IMR-90 (cell line): Measurements from ENCODE around the gene PLXNA4. TPM values are rescaled to one million over a fixed set of nuclear protein-coding genes. Genes with fewer than 3 reads are reported as not detected.

Experiments
- ATAC-seq: fragments of 200-7000 bp; cut with Tn5 transposase; 2 replicates; pipeline ENCODE4 v1.9.1; 2020; ENCODE audit warnings: low read depth, mild to moderate bottlenecking, moderate library complexity
- BruUV-seq: library from RNA; stranded (reverse); fragments of 400-500 nt; replicated peaks from 2 replicates; lab custom pipeline; 2021; lab: Mats Ljungman, UMichigan
- CTCF ChIA-PET: fragments of 300-600 bp; formaldehyde crosslinking; extraction: SDS; loops from one replicate; lab custom pipeline; 2021; ENCODE audit warnings: antibody characterized with exemption; lab: Yijun Ruan, JAX
- POLR2A ChIA-PET: fragments of 300-600 bp; sonication (Branson Sonifier 250); formaldehyde crosslinking; loops from one replicate; lab custom pipeline; 2022; ENCODE audit warnings: antibody characterized with exemption; ENCODE audit not compliant: unreplicated experiment; lab: Charles Lee
- DNase-seq: peaks from one replicate; pipeline ENCODE4 v3.0.0; 2013
- H2AFZ ChIP-seq: replicated peaks from 2 replicates; pipeline ENCODE3; 2013; ENCODE audit warnings: low read length, mild to moderate bottlenecking; ENCODE audit not compliant: poor library complexity
- H2AK5ac ChIP-seq: 2 replicates; pipeline ENCODE4 v1.6.1; 2013; ENCODE audit warnings: low read depth, low read length, inconsistent platforms
- H2AK9ac ChIP-seq: replicated peaks from 2 replicates; pipeline ENCODE3; 2013; ENCODE audit warnings: mild to moderate bottlenecking, low read depth, low read length, moderate library complexity; ENCODE audit not compliant: poor library complexity
- H2BK120ac ChIP-seq: 2 replicates; pipeline ENCODE4 v1.6.1; 2013; ENCODE audit warnings: low read depth, low read length, inconsistent platforms
- H2BK15ac ChIP-seq: 3 replicates; pipeline ENCODE4 v1.6.1; 2013; ENCODE audit warnings: low read depth, low read length, inconsistent platforms
- H2BK20ac ChIP-seq: 2 replicates; pipeline ENCODE4 v1.6.1; 2013; ENCODE audit warnings: low read depth, mild to moderate bottlenecking, inconsistent platforms, low read length, moderate library complexity
- H2BK5ac ChIP-seq: 2 replicates; pipeline ENCODE4 v1.6.1; 2013; ENCODE audit warnings: mild to moderate bottlenecking, low read depth, low read length, inconsistent platforms; ENCODE audit not compliant: poor library complexity, severe bottlenecking
- H3K14ac ChIP-seq: replicated peaks from 2 replicates; pipeline ENCODE4 v1.6.1; 2013; ENCODE audit warnings: low read depth, low read length, inconsistent platforms
- H3K18ac ChIP-seq: 2 replicates; pipeline ENCODE4 v1.6.1; 2013; ENCODE audit warnings: low read depth, low read length, control low read depth
- H3K23ac ChIP-seq: 2 replicates; pipeline ENCODE4 v1.6.1; 2013; ENCODE audit warnings: low read depth, low read length, inconsistent platforms
- H3K27ac ChIP-seq: 2 replicates; pipeline ENCODE4 v1.5.1; 2013; ENCODE audit warnings: mild to moderate bottlenecking, control low read depth, low read length; ENCODE audit not compliant: insufficient read depth
- H3K27me3 ChIP-seq: 2 replicates; pipeline ENCODE4 v1.6.1; 2013; ENCODE audit warnings: low read length; ENCODE audit not compliant: control insufficient read depth, insufficient read depth
- H3K36me3 ChIP-seq: 2 replicates; pipeline ENCODE4 v1.6.1; 2013; ENCODE audit warnings: low read length, mixed read lengths; ENCODE audit not compliant: control insufficient read depth, insufficient read depth
- H3K4ac ChIP-seq: 2 replicates; pipeline ENCODE4 v1.6.1; 2013; ENCODE audit warnings: low read depth, low read length, inconsistent platforms
- H3K4me1 ChIP-seq: 2 replicates; pipeline ENCODE4 v1.6.1; 2013; ENCODE audit warnings: low read length, mixed read lengths; ENCODE audit not compliant: control insufficient read depth, insufficient read depth
- H3K4me2 ChIP-seq: 2 replicates; pipeline ENCODE4 v1.6.1; 2013; ENCODE audit warnings: low read depth, mild to moderate bottlenecking, control low read depth, low read length, moderate library complexity
- H3K4me3 ChIP-seq: 2 replicates; pipeline ENCODE4 v1.5.1; 2013; ENCODE audit warnings: low read depth, mild to moderate bottlenecking, control low read depth, low read length, moderate library complexity; ENCODE audit not compliant: insufficient read depth
- H3K56ac ChIP-seq: 2 replicates; pipeline ENCODE4 v1.6.1; 2013; ENCODE audit warnings: low read length, inconsistent platforms; ENCODE audit not compliant: insufficient read depth; ENCODE audit errors: extremely low read depth
- H3K79me1 ChIP-seq, 2 experiments: 2 replicates each; pipeline ENCODE4 v1.6.1; 2013; ENCODE audit warnings: low read length in 2 of 2, inconsistent platforms in 1 of 2, low read depth in 1 of 2
- H3K9ac ChIP-seq: 2 replicates; pipeline ENCODE4 v1.6.1; 2013; ENCODE audit warnings: low read depth, low read length, control low read depth
- H3K9me1 ChIP-seq: 2 replicates; pipeline ENCODE4 v1.6.1; 2013; ENCODE audit warnings: low read length, inconsistent platforms; ENCODE audit not compliant: insufficient read depth
- H3K9me3 ChIP-seq: 2 replicates; pipeline ENCODE4 v1.6.1; 2013; ENCODE audit warnings: low read length; ENCODE audit not compliant: control insufficient read depth, insufficient read depth
- H4K20me1 ChIP-seq: 2 replicates; pipeline ENCODE4 v1.6.1; 2013; ENCODE audit warnings: low read length, inconsistent platforms; ENCODE audit not compliant: insufficient read depth
- H4K5ac ChIP-seq: 2 replicates; pipeline ENCODE4 v1.6.1; 2013; ENCODE audit warnings: mild to moderate bottlenecking, low read depth, low read length, control low read depth
- H4K8ac ChIP-seq, 2 experiments: 2 replicates each; pipeline ENCODE4 v1.6.1; 2013; ENCODE audit warnings: low read depth in 2 of 2, low read length in 2 of 2, control low read depth in 1 of 2, inconsistent platforms in 1 of 2
- H4K91ac ChIP-seq: 2 replicates; pipeline ENCODE4 v1.6.1; 2013; ENCODE audit warnings: low read depth, low read length, inconsistent platforms; ENCODE audit not compliant: insufficient read depth
- CHD1 ChIP-seq: IDR thresholded peaks from 2 replicates; pipeline ENCODE4 v1.6.1; 2012; ENCODE audit warnings: low read depth, low read length, improper control_type of control experiment
- FOS ChIP-seq: fragments of 150-350 bp; IDR thresholded peaks from 2 replicates; pipeline ENCODE4 v1.6.1; 2016; ENCODE audit warnings: low read depth, low read length
- MXI1 ChIP-seq: IDR thresholded peaks from 2 replicates; pipeline ENCODE4 v1.6.1; 2012; ENCODE audit warnings: low read depth, mild to moderate bottlenecking, low read length, moderate library complexity, borderline replicate concordance
- POLR2A ChIP-seq: IDR thresholded peaks from 2 replicates; pipeline ENCODE4 v1.6.1; 2012; ENCODE audit warnings: mild to moderate bottlenecking, low read depth, low read length
- RAD21 ChIP-seq: IDR thresholded peaks from 2 replicates; pipeline ENCODE4 v1.6.1; 2012; ENCODE audit warnings: low read length, improper control_type of control experiment
- SMC3 ChIP-seq: fragments of 150-350 bp; IDR thresholded peaks from 2 replicates; pipeline ENCODE4 v1.6.1; 2016; ENCODE audit warnings: low read depth, mild to moderate bottlenecking, antibody characterized with exemption, low read length, moderate library complexity
- WGBS, 2 experiments: methylation state at CpG; one replicate each; pipeline versions ENCODE4 v1.1.5 to v1.1.7; 2013; ENCODE audit warnings: missing lambda C conversion rate in 2 of 2; ENCODE audit not compliant: insufficient read length in 1 of 2; ENCODE audit errors: extremely low coverage in 2 of 2; 5-methylcytosine and 5-hydroxymethylcytosine counted together
- dilution Hi-C: fragments of 300-500 bp; cut with HindIII; formaldehyde crosslinking; loops from one replicate; pipeline ENCODE4 v1.14.3; 2018; ENCODE audit warnings: low sequenced_read_pairs; ENCODE audit not compliant: unreplicated experiment
- in situ Hi-C: fragments of 300-500 bp; cut with MboI; formaldehyde crosslinking; loops from 3 replicates; pipeline ENCODE4 v1.14.3; 2019; ENCODE audit warnings: low sequenced_read_pairs, inconsistent platforms, mixed read lengths
- intact Hi-C: fragments of 100-400 bp; cut with micrococcal nuclease; formaldehyde crosslinking; loops from 2 replicates; pipeline ENCODE4 v1.10.0; 2022
- polyA plus RNA-seq, 3 experiments: library from polyadenylated mRNA; depleted of rRNA; stranded (reverse); fragments of >200 nt; gene quantifications; 2 replicates each; pipeline ENCODE4 v1.2.3, GENCODE V29; 2012; ENCODE audit warnings: low replicate concordance in 1 of 3
- total RNA-seq: library from RNA; depleted of rRNA; stranded (reverse); fragments of >200 nt; gene quantifications from 2 replicates; pipeline ENCODE4 v1.2.3, GENCODE V29; 2012

The PLXNA4 gene
- total and polyA plus RNA-seq, 2 of the 4 experiments (the other 2 are of a cell fraction): under 0.01 TPM

- Histone ChIP-seq H2BK120ac (no peak overlapping the region), H3K56ac (no peak overlapping the region), H2AK9ac (no peak overlapping the region), H3K9me1 (no peaks in the 10 kb centered on the region), H4K91ac (no peak overlapping the region), H4K5ac (no peak overlapping the region), H2BK15ac (no peak overlapping the region), H3K9ac (no peak overlapping the region), H3K27me3 (no peaks in the 10 kb centered on the region), H2BK20ac (no peak overlapping the region), H3K27ac (no peak overlapping the region), H4K20me1 (no peaks in the 10 kb centered on the region), H3K18ac (no peak overlapping the region), H3K4me2 (no peak overlapping the region), H3K79me1 (no peaks in the 10 kb centered on the region), H4K8ac (no peak overlapping the region), H2AFZ (no peak overlapping the region), H3K23ac (no peak overlapping the region), H2BK5ac (no peak overlapping the region), H3K36me3 (no peaks in the 10 kb centered on the region), H3K4me3 (no peak overlapping the region), H2AK5ac (no peak overlapping the region), H3K4me1 (no peaks in the 10 kb centered on the region), H3K14ac (no peak overlapping the region), H3K4ac (no peak overlapping the region), H3K9me3 (peaks cover 5% of the 10 kb centered on the region)
- ATAC-seq (no peak), DNase-seq (no peak)
- no CpG with 5 or more reads among the region's 6 CpGs for WGBS, 2 experiments
- POLR2A ChIA-PET: no interaction called here
- TF ChIP-seq FOS (no peak), SMC3 (no peak), MXI1 (no peak), RAD21 (no peak), CHD1 (no peak), POLR2A (no peak)
- CTCF ChIA-PET: no interaction called here
- in situ Hi-C loops: no loop called here
- dilution Hi-C loops: no loop called here
- BruUV-seq: no TSS peak
- intact Hi-C loops: no loop called here
These were observed 388.9 kb downstream of the PLXNA4 start for GRCh38 chr7:132187391-132187790.
